GM23338 (cell line): ENCODE results near the gene ZNF208.

ENCODE experiments used
- CREB1 ChIP-seq: fragments of 250-450 bp; sonication (Bioruptor Pico); IDR thresholded peaks from 2 replicates; pipeline ENCODE4 v1.5.0; 2020; ENCODE audit warnings: low read depth, mild to moderate bottlenecking, moderate library complexity
- CTCF ChIP-seq, 2 experiments: fragments of 200-600 bp in 1 of 2; sonication (generic) in 1 of 2; conservative IDR thresholded peaks; 2 replicates each; pipeline versions ENCODE4 v1.5.1 to v1.6.1; 2016 to 2017; ENCODE audit warnings: antibody characterized with exemption in 2 of 2, low read depth in 2 of 2, mild to moderate bottlenecking in 2 of 2, moderate library complexity in 1 of 2
- ETS1 ChIP-seq: IDR thresholded peaks from 2 replicates; pipeline ENCODE4 v1.6.1; 2016; ENCODE audit warnings: antibody characterized with exemption
- EZH2 ChIP-seq: fragments of 200-600 bp; sonication (generic); IDR thresholded peaks from one replicate; pipeline ENCODE4 v1.8.0; 2017; ENCODE audit warnings: antibody characterized with exemption, mild to moderate bottlenecking, low read depth; ENCODE audit not compliant: unreplicated experiment
- EZH2phosphoT487 ChIP-seq: fragments of 200-600 bp; sonication (generic); IDR thresholded peaks from one replicate; pipeline ENCODE4 v1.8.1; 2018; ENCODE audit warnings: antibody characterized with exemption; ENCODE audit not compliant: unreplicated experiment
- JUNB ChIP-seq: IDR thresholded peaks from one replicate; pipeline ENCODE4 v1.6.1; 2016; ENCODE audit warnings: antibody characterized with exemption; ENCODE audit not compliant: unreplicated experiment
- POLR2AphosphoS5 ChIP-seq: IDR thresholded peaks from 2 replicates; pipeline ENCODE4 v1.6.1; 2016; ENCODE audit warnings: antibody characterized with exemption, low read depth
- REST ChIP-seq: IDR thresholded peaks from one replicate; pipeline ENCODE4 v1.6.1; 2018; ENCODE audit warnings: antibody characterized with exemption; ENCODE audit not compliant: unreplicated experiment
- STAT1 ChIP-seq: IDR thresholded peaks from one replicate; pipeline ENCODE4 v1.6.1; 2016; ENCODE audit warnings: antibody characterized with exemption; ENCODE audit not compliant: unreplicated experiment
- ZNF114 ChIP-seq: fragments of 250-450 bp; sonication (Bioruptor Pico); IDR thresholded peaks from 2 replicates; pipeline ENCODE4 v1.5.0; 2020; ENCODE audit warnings: mild to moderate bottlenecking, moderate library complexity
- ZNF331 ChIP-seq: fragments of 250-450 bp; sonication (Bioruptor Pico); IDR thresholded peaks from 2 replicates; pipeline ENCODE4 v1.5.0; 2020; ENCODE audit warnings: low read depth, mild to moderate bottlenecking, moderate library complexity
- ZNF462 ChIP-seq: fragments of 250-450 bp; sonication (Bioruptor Pico); IDR thresholded peaks from 2 replicates; pipeline ENCODE4 v1.5.0; 2020; ENCODE audit warnings: mild to moderate bottlenecking, moderate library complexity

GRCh38 chr19:21912654-21913053 lies 98.1 kb downstream of the ZNF208 start:
- TF ChIP-seq CTCF (conservative IDR thresholded peaks at IDR 0.05; ENCODE audit: low read depth in 2 of 2) (peak; percentile 20 to 26; a peak in 2 of 4 replicates), EZH2 (no peak), POLR2AphosphoS5 (no peak), ETS1 (no peak), EZH2phosphoT487 (no peak), JUNB (no peak), REST (no peak), ZNF331 (CRISPR knock-in tag) (no peak), ZNF462 (CRISPR knock-in tag) (no peak), ZNF114 (CRISPR knock-in tag) (no peak), CREB1 (CRISPR knock-in tag) (no peak), STAT1 (no peak)
